ENCODE measurements around the gene PATJ. TPM values are rescaled to one million over a fixed set of nuclear protein-coding genes. Genes with fewer than 3 reads are reported as not detected.
"Not testable (repeated sequence)": the region's sequence is repeated elsewhere in the genome, so short reads cannot be mapped to it uniquely, and the experiment has no call there.

Gene PATJ
- total RNA-seq, 1 experiment from 2014 or later: 47.3 TPM

DNA sequence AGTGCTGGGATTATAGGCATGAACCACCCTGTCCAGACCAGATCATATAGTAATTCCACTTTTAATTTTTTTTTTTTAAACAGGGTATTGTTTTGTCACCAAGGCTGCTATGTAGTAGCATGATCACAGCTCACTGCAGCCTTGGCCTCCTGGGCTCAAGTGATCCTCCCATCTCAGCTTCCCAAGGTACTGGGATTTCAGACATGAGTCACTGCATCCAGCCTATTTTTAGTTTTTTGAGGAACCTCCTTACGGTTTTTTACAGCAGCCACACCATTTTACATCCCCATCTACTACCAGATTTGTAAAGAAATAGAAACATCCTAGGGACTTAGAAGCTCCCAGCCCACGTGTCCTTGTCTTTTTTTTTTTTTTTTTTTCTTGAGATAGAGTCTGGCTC lies 476.3 kb downstream of the PATJ start:
- Histone ChIP-seq H2BK12ac (ENCODE audit: insufficient read length, low read depth, low read length) (no peak overlapping the region), H4K91ac (ENCODE audit: insufficient read length, low read depth, low read length) (no peak overlapping the region), H3K9ac (ENCODE audit: extremely low read depth, insufficient read length, low read length) (no peak overlapping the region), H3T11ph (ENCODE audit: low read length) (no peak overlapping the region), H3K79me1 (ENCODE audit: insufficient read depth, low read depth, low read length, poor library complexity, severe bottlenecking) (no peaks in the 10 kb centered on the region), H4K20me1 (ENCODE audit: control insufficient read depth, insufficient read depth, insufficient read length) (no peaks in the 10 kb centered on the region), H4K5ac (ENCODE audit: insufficient read length, low read depth, low read length) (no peak overlapping the region), H3K79me2 (ENCODE audit: insufficient read depth, low read length) (no peaks in the 10 kb centered on the region), H3K23me2 (ENCODE audit: insufficient read length, low read depth, low read length, poor library complexity, severe bottlenecking) (no peaks in the 10 kb centered on the region), H2BK20ac (ENCODE audit: low read depth, low read length, poor library complexity, severe bottlenecking) (no peak overlapping the region), H3K27ac (ENCODE audit: insufficient read length, low read depth, low read length) (no peak overlapping the region), H2BK120ac (ENCODE audit: low read depth, low read length, poor library complexity, severe bottlenecking) (no peak overlapping the region), H2AFZ (ENCODE audit: low read length) (no peak overlapping the region), H3K9me3 (ENCODE audit: control insufficient read depth, low read depth, low read length) (no peaks in the 10 kb centered on the region), H3K14ac (ENCODE audit: insufficient read depth, low read length) (no peak overlapping the region), H3K27me3 (ENCODE audit: insufficient read depth, low read length) (no peaks in the 10 kb centered on the region), H4K8ac (replicated peaks; ENCODE audit: insufficient read length, low read depth, low read length) (no peak overlapping the region), H3K56ac (ENCODE audit: insufficient read length, low read depth, low read length) (no peak overlapping the region), H3K4ac (ENCODE audit: low read depth, low read length) (no peak overlapping the region), H3K4me2 (ENCODE audit: insufficient read depth, insufficient read length, low read length) (no peak overlapping the region), H2BK5ac (ENCODE audit: insufficient read length, low read length) (no peak overlapping the region), H3K18ac (ENCODE audit: insufficient read length, low read depth, low read length) (no peak overlapping the region), H3K23ac (ENCODE audit: insufficient read length, low read depth, low read length) (no peak overlapping the region), H3K4me1 (ENCODE audit: insufficient read depth, low read length) (no peaks in the 10 kb centered on the region), H2BK15ac (ENCODE audit: low read depth, low read length) (no peak overlapping the region), H2AK5ac (ENCODE audit: insufficient read length, low read length) (no peak overlapping the region)
- Mint-ChIP-seq H3K27ac (peak overlapping the region in 2 of 3 experiments; percentile 16 to 48; a peak in 2 of 7 replicates), H3K36me3 (ENCODE audit: insufficient read depth in 1 of 3, low read depth in 3 of 3) (peaks cover 37 to 43% (median 42%) of the 10 kb centered on the region in 3 experiments), H3K27me3 (ENCODE audit: low read depth) (no peaks in the 10 kb centered on the region), H3K9me3 (no peaks in the 10 kb centered on the region), H3K4me3 (no peak overlapping the region), H3K4me1 (no peaks in the 10 kb centered on the region)
- no peak for DNase-seq
- TF ChIP-seq, protein P1, sequence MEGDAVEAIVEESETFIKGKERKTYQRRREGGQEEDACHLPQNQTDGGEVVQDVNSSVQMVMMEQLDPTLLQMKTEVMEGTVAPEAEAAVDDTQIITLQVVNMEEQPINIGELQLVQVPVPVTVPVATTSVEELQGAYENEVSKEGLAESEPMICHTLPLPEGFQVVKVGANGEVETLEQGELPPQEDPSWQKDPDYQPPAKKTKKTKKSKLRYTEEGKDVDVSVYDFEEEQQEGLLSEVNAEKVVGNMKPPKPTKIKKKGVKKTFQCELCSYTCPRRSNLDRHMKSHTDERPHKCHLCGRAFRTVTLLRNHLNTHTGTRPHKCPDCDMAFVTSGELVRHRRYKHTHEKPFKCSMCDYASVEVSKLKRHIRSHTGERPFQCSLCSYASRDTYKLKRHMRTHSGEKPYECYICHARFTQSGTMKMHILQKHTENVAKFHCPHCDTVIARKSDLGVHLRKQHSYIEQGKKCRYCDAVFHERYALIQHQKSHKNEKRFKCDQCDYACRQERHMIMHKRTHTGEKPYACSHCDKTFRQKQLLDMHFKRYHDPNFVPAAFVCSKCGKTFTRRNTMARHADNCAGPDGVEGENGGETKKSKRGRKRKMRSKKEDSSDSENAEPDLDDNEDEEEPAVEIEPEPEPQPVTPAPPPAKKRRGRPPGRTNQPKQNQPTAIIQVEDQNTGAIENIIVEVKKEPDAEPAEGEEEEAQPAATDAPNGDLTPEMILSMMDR (conservative IDR thresholded peaks at IDR 0.05): no peak
- WGBS (ENCODE audit: extremely low coverage, insufficient read length, low lambda C conversion rate): no CpG with 5 or more reads among the region's 2 CpGs

DNA sequence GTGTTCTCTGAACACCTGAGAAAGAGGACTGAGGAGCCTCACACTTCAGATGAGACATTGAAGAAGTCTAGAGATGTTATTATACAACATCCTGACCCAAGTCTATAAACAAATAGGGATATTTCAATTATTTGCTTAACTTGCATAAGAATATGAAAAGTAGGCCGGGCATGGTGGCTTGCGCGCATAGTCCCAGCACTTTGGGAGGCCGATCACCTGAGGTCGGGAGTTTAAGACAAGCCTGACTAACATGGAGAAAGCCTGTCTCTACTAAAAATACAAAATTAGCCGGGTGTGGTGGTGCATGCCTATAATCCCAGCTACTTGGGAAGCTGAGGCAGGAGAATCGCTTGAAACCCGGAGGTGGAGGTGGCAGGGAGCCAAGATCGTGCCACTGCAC lies 478.2 kb downstream of the PATJ start:
- not testable (repeated sequence) for H3K27me3 ChIP-seq (ENCODE audit: insufficient read depth, low read length)
- no CpG with 5 or more reads among the region's 9 CpGs for WGBS (ENCODE audit: extremely low coverage, insufficient read length, low lambda C conversion rate)

More for the DNA sequence above, 478.2 kb downstream of the PATJ start:
- H3K79me2 ChIP-seq (ENCODE audit: insufficient read depth, low read length); H3K9ac ChIP-seq (ENCODE audit: extremely low read depth, insufficient read length, low read length); H4K91ac ChIP-seq (ENCODE audit: insufficient read length, low read depth, low read length); H3K27me3 Mint-ChIP-seq (ENCODE audit: low read depth); H2AFZ ChIP-seq (ENCODE audit: low read length); H2BK12ac ChIP-seq (ENCODE audit: insufficient read length, low read depth, low read length); H2BK15ac ChIP-seq (ENCODE audit: low read depth, low read length); H3K27ac ChIP-seq (ENCODE audit: insufficient read length, low read depth, low read length); H3K9me3 Mint-ChIP-seq; H3K4me1 Mint-ChIP-seq; H3K4me3 Mint-ChIP-seq; H3K27ac Mint-ChIP-seq; H3K4ac ChIP-seq (ENCODE audit: low read depth, low read length); H2AK5ac ChIP-seq (ENCODE audit: insufficient read length, low read length); H3K18ac ChIP-seq (ENCODE audit: insufficient read length, low read depth, low read length); H3K79me1 ChIP-seq (ENCODE audit: insufficient read depth, low read depth, low read length, poor library complexity, severe bottlenecking); H2BK20ac ChIP-seq (ENCODE audit: low read depth, low read length, poor library complexity, severe bottlenecking); H3K56ac ChIP-seq (ENCODE audit: insufficient read length, low read depth, low read length); H3K4me1 ChIP-seq (ENCODE audit: insufficient read depth, low read length); H3K23me2 ChIP-seq (ENCODE audit: insufficient read length, low read depth, low read length, poor library complexity, severe bottlenecking); H4K5ac ChIP-seq (ENCODE audit: insufficient read length, low read depth, low read length); H3K4me2 ChIP-seq (ENCODE audit: insufficient read depth, insufficient read length, low read length); H4K20me1 ChIP-seq (ENCODE audit: control insufficient read depth, insufficient read depth, insufficient read length); H3K23ac ChIP-seq (ENCODE audit: insufficient read length, low read depth, low read length); H3K14ac ChIP-seq (ENCODE audit: insufficient read depth, low read length); DNase-seq; H2BK120ac ChIP-seq (ENCODE audit: low read depth, low read length, poor library complexity, severe bottlenecking); H3K9me3 ChIP-seq (ENCODE audit: control insufficient read depth, low read depth, low read length); H2BK5ac ChIP-seq (ENCODE audit: insufficient read length, low read length); H3T11ph ChIP-seq (ENCODE audit: low read length); H4K8ac ChIP-seq (replicated peaks; ENCODE audit: insufficient read length, low read depth, low read length): not testable (repeated sequence)
- peaks cover 36 to 41% (median 37%) of the 10 kb centered on the region in 3 experiments for H3K36me3 Mint-ChIP-seq (ENCODE audit: insufficient read depth in 1 of 3, low read depth in 3 of 3)

Measured in H9 (cell line).